ENCODE results near the gene RESF1.

Gene RESF1

DNA sequence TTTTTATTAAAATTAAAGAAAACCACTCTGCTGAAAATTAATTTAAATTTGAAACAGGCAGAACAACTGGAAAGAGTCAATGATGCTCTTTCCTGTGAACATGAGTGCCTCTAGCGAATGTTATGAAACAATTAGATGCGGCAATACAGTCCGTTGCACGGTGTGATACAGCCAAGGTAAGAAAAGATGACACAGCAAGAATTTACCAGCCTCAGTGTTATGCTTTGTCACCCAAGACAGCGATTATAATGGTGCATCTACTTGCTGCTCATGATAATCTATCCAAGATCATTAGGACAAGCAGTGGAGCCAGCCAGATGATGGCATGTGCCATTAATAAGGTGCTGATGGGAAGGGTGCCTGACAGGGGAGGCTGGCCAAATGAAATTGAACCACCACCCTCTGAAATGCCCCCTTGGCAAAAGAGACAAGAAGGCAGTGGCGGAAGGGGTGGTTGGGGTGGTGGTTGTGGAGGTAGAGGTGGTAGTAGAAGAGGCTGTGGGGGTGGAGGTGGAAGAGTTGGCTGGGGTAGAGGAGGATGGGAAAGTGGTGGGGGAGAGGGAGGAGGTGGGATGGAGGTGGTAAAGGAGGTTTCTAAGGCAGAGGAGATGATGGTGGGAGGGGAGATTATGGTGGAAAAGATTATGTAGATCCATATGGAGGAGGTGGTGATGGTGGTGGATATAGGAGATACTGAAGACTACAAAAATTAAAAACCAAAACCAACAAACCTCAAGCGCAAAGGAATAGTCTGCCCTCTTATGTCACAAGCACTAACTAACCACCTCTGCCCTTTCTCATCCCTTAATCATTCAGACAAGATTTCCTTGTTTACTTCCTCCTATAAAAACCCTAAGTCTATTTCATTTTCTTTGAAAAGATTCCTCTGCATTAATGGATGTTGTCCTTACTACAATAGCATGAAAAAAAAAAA, 4.0 kb upstream of the RESF1 start:
- no peak for DNase-seq (ENCODE audit: low read depth, low spot score)
- peak overlapping the region; percentile 9 for H3K27ac ChIP-seq

DNA sequence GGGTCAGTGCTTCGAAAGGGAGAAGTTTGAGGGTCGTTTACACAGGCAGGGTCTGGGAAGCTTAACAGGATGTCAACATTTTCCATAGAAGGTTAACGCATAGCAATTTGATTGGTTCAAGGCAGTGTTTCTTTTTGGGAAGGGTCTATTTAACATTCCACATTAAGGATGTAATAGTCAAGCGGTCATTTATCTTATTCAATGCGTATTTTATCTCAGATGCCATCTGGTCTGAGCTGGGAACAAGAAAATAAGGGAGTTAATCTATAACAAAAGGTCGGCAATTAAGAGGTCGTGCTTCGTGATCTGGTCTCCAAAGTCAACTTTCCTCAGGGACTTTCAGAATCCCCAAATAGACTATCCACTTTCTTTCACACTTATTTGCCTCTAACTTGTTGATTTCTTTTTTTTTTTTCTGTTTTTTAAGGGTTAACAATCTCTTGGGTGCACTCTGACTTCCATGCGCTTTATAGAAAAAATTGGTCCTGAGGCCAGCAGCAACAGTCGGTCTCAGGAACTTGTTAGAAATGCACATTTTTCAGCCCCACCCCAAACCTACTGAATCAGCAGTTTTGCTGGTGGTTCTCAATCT, 550 bp upstream of the RESF1 start:
- no peak for DNase-seq (ENCODE audit: low read depth, low spot score)
- peak overlapping the region; percentile 77 for H3K27ac ChIP-seq

DNA sequence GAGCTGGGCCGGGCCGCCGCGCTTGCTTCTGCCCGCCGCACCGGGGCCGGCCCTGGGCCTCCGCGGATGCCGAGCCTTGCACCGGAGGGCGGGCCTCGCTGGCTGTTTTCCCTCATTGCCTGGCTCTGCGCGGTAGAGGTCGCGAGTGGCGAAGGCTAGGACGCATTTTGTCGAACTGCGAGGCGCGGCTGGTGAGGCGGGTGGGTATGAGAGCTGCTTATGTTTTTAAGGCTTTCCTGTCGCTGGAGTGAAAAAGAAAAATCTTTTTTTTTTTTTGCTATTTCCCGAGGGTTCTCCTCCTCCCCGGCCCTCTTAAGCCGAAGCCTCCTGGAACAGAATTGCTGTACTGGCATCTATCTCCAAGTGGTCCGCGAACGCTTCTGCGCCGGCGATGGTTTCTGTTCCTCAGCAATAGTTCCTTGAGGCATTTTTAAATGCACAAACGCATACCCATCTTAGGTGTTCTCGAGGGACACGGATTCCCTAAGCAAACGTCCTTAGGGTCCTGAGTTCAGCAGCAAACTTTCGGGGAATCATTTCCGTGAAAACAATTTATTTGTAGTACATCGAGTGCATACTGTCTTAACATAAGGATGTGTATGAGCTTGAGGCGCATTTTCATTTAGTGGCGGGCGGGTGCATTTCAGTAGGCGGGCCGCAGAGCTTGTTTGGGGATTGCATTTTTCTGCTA, 631 bp downstream of the RESF1 start:
- H3K27ac ChIP-seq: peak overlapping the region; percentile 77
- DNase-seq (ENCODE audit: low read depth, low spot score): no peak

DNA sequence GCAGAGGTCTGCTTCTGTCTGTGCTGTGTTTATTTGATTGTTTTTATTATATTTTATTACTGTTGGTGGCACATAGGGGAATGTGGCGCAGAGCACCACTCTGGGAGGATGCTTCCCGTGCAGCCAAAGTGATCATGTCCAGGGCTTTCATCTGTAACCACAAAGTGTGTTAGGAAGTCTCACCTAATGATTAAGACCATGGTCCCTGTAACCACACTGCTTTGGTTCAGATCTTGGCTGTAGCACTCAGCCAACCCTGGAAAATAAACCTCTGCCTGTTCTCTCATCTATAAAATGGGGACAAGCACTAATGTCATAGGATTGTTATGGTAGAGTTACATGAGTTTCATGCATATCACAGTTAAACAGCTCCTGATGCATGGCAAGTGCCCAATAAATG, 1.9 kb downstream of the RESF1 start:
- DNase-seq (ENCODE audit: low read depth, low spot score): no peak
- H3K27ac ChIP-seq: no peak overlapping the region

DNA sequence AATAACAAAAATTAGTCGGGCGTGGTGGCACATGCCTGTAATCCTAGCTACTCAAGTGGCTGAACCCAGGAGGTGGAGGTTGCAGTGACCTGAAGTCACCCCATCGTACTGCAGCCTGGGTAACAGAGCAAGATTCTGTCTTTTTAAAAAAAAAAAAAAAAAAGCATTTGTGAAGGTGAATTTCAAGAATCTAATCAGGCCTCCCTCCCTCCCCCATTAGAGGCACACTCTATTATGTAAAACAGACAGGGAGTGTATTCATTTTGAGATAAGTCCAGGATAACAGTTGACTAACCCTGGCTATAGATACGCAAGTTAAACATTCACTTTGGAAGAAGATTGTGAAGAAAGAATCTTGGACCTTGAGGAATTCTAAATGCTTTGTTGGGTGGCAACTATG, 2.9 kb downstream of the RESF1 start:
- H3K27ac ChIP-seq: no peak overlapping the region
- DNase-seq (ENCODE audit: low read depth, low spot score): no peak

DNA sequence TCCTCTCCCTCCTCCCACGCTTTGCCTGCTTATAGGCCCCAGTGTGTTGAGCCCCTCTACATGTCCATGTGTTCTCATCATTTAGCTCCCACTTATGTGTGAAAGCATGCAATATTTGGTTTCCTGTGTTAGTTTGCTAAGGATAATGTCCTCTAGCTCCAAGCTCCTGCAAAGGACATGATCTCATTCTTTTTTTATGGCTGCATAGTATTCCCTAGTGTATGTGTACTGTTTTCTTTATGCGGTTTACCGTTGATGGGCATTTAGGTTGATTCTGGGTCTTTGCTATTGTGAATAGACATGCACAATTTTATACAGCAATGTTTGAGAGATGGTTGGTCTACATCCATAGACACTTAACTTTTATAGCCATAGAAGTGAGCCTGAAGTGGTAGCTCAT, 5.1 kb downstream of the RESF1 start:
- DNase-seq (ENCODE audit: low read depth, low spot score): no peak

DNA sequence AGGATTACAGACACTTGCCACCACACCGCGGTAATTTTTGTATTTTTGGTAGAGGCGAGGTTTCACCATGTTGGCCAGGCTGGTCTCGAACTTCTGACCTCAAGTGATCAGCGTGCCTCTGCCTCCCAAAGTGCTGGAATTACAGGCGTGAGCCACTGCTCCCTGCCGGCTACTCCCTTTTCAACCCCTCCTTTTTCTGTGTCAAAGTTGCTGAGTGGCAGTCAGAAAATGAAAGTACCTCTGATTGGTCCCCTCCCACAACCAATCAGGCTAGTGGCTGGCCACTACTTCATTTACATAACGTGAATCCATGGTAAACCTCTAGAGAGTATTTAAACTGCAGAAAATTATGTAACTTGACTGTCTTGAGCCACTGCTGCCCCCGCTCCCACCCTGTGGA, 5.9 kb downstream of the RESF1 start:
- DNase-seq (ENCODE audit: low read depth, low spot score): no peak
- no peak overlapping the region for H3K27ac ChIP-seq

More for the DNA sequence above, 5.1 kb downstream of the RESF1 start:
- H3K27ac ChIP-seq: no peak overlapping the region

DNA sequence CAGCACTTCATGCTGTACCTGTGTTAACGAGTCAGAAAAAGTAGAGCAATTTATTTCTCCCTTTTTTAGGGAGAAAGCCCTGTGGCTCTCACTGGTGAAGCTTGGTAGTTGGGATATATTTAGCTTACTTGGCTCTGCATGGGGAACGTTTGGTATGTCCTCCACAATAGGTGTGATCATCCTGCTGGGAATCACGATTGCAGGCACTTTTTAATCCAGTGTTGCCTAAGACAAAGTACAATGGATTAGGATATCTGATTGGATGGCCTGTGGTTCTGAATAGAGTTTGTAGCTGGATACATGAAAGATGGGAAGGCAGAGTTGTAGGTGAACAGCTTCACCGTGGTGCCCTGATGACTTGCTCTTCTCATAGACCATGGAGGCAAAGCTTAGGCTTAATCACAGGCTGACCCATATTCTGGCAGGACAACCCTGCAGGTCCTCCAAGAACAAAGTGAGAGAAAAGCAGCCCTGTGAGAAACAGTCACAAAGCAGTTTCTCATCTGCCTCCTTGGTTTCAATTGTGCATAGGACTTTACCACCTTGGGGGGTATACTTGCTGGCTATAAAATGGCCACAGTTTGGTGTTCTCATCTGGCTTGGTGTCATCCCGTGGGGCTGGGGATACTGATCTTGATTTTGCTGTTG, 7.5 kb downstream of the RESF1 start:
- DNase-seq (ENCODE audit: low read depth, low spot score): no peak
- H3K27ac ChIP-seq: no peak overlapping the region

DNA sequence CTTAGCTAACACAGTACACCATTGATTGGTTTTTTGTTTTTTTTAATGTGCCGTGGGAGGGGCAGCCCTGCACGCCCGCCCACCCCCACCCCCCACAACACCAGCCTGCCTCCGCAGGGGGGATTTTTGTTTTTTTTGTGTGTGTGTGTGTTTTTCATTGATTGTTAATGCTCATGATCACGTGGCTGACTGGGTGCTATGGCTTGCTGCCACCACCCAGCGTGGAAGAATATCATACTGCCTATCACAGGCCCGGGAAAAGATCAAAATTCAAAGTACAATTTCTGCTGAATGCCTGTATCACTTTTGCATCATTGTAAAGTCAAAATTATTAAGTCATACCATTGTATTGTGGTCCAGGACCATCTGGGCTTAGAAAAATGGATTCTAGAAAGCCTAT, 8.3 kb downstream of the RESF1 start:
- no peak for DNase-seq (ENCODE audit: low read depth, low spot score)
- no peak overlapping the region for H3K27ac ChIP-seq

DNA sequence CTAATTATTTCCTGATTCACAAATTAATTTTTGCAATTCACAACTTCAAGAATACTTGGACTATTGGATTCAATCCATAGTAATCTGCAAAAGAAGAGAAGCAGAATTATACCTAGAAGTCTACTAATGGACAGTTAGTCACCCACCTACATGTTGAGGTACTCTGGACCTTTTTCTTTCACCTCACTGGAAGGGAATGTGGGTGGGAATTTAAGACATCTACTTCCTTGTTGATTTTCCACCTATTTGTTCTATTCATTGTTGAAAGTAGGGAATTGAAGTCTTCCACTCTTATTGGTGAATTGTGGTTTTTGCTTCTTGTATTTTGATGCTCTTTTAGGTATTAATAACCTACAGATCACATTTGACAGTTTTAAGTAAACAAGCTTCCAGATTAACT, 11.0 kb downstream of the RESF1 start:
- H3K27ac ChIP-seq: no peak overlapping the region
- DNase-seq (ENCODE audit: low read depth, low spot score): no peak

DNA sequence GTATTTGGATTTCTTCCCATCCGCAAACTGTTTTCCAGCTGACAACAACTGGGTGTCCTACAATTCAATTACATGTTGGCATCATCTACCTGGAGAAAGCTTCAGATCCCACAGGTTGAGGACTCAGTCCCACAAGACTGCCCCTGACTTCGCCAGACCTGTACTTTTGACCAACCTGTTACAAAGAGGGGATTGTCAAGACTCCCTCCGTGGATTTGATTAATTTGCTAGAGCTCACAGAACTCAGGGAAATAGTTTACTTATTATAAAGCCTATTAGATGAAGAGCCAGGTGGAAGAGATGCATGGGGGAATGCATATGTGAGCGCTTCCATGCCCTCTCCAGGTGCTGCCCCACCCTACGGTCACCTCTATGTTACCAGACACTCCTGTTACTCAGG, 14.6 kb downstream of the RESF1 start:
- no peak for DNase-seq (ENCODE audit: low read depth, low spot score)
- H3K27ac ChIP-seq: no peak overlapping the region

DNA sequence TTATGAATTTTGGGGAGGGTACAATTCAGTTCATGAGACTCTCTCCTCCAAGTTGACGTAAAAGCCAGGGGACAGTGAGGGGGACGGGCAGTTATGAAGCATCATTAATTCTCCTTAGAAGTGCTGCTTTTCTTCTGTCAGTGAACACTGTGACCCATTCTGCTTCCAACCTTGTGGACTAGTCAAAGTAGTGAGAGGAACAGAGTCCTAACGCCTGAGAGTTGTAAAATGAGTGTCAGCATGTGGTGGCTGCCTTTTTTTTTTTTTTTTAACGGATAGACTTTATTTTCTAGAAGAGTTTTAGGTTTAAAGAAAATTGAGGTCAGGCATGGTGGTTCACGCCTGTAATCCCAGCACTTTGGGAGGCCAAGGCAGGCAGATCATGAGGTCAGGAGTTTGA, 15.5 kb downstream of the RESF1 start:
- no peak overlapping the region for H3K27ac ChIP-seq
- no peak for DNase-seq (ENCODE audit: low read depth, low spot score)

DNA sequence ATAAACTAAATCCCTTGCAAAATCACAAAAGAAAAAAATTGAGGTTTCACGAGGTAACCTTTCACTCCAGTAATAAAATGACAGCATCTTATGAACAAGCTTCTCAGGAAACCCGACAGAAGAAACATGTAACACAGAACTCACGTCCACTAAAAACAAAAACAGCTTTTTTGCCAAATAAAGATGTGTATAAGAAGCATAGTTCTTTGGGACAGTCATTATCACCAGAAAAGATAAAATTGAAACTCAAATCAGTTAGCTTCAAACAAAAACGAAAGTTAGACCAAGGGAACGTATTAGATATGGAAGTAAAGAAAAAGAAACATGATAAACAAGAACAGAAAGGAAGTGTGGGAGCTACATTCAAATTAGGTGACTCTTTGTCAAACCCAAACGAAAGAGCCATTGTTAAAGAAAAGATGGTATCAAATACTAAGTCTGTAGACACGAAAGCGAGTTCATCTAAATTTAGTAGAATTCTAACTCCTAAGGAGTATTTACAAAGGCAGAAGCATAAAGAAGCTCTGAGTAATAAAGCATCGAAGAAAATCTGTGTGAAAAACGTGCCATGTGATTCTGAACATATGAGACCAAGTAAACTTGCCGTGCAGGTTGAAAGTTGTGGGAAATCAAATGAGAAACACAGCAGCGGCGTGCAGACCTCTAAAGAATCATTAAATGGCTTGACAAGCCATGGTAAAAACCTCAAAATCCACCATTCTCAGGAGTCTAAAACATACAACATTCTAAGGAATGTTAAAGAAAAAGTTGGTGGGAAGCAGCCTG, 25.8 kb downstream of the RESF1 start:
- DNase-seq (ENCODE audit: low read depth, low spot score): no peak
- no peak overlapping the region for H3K27ac ChIP-seq

DNA sequence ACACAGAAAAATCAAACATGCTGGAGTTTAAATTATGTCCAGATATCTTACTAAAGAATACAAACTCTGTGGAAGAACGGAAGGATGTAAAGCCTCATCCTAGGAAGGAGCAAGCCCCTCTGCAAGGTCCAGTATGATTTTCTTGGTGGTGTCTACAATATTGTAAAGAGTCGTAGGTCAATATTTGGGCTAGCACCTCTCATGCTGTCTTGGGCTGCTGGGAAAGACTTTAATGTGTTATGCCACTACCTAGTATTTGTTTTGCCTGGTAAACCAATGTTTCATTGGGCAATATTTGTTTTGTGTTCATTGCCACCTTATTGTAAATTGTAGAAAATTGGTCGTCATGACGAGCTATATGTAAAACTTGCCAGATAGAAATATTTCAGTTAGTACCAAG, 26.6 kb downstream of the RESF1 start:
- no peak for DNase-seq (ENCODE audit: low read depth, low spot score)
- H3K27ac ChIP-seq: no peak overlapping the region

DNA sequence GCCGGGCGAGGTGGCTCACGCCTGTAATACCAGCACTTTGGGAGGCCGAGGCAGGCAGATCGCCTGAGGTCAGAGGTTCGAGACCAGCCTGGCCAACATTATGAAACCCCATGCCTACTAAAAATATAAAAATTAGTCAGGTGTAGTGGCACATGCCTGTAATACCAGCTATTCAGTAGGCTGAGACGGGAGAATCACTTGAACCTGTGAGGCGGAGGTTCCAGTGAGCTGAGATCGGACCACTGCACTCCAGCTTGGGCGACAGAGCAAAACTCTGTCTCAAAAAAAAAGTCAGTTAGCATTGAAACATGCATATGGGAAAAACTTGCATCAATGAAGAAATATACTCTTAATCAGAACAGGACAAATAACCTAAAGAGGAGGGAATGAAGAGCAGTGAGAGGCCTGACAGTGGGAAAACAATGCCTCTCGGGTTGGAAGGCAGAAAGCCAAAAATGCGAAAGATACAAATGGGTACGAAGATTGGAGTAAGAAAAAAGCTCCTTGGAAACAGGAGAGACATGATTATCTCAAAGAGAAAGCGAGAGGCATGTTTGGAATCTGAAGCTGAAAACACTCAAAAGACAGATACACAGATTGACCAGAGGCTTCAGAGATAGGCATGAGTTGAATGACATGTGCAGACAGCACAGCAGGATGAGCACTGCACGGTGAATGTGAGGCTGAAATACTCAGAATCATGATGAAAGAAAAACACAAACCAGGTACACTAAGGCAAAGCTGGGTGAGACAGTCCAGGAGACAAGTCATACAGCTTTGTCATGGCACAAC, 30.6 kb downstream of the RESF1 start:
- DNase-seq (ENCODE audit: low read depth, low spot score): peak; percentile 56
- H3K27ac ChIP-seq: peak overlapping the region; percentile 78

DNA sequence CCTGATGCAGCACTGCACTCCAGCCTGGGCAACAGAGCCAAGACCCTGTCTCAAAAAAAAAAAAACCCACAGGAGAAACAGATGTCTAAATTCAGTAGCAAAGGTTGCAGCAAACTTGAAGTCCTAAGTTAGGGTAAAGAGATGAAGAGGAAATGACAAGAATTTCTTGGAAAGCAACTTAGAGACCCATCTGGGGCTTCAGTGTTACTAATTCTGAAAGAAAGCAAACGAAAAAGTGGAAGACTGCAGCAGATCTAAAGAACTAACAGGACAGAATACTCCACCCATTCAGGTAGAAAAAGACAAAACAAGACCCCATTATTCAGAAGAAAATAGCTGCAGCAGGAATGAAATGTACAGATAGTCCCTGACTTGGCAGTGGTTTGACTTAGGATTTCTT, 31.9 kb downstream of the RESF1 start:
- peak overlapping the region; percentile 78 for H3K27ac ChIP-seq
- no peak for DNase-seq (ENCODE audit: low read depth, low spot score)

DNA sequence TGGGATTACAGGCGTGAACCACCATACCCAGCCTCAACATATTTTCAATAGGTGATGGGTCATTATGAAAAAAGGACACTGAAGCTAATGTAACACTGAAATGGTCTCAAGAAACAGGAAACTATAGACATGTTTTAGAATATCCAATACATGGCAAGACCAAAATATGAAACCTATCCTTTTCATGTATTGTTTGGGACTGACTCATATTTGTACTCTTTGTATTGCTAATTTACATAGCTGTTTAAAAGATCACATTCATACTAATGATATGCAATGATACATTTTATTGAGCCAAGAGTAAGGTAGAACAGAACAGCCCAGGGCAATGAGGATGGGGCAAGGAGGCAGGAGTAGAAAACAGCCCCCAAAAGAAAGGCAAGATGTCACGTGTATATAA, 32.6 kb downstream of the RESF1 start:
- H3K27ac ChIP-seq: peak overlapping the region; percentile 78
- no peak for DNase-seq (ENCODE audit: low read depth, low spot score)

DNA sequence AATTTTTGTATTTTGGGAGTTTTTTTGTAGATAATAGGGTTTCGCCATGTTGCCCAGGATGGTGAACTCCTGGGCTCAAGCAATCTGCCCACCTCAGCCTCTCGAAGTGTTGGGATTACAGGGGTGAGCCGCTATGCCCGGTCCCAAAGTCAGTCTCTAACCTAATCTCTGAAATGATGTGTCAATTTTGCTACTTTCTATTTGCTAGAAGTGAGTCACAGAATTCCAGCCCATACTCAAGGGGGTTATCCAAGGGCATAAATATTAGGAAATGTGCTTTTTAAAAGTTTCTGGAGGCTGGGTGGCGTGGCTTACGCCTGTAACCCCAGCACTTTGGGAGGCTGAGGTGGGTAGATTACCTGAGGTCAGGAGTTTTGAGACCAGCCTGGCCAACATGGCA, 40.5 kb downstream of the RESF1 start:
- H3K27ac ChIP-seq: no peak overlapping the region
- no peak for DNase-seq (ENCODE audit: low read depth, low spot score)

DNA sequence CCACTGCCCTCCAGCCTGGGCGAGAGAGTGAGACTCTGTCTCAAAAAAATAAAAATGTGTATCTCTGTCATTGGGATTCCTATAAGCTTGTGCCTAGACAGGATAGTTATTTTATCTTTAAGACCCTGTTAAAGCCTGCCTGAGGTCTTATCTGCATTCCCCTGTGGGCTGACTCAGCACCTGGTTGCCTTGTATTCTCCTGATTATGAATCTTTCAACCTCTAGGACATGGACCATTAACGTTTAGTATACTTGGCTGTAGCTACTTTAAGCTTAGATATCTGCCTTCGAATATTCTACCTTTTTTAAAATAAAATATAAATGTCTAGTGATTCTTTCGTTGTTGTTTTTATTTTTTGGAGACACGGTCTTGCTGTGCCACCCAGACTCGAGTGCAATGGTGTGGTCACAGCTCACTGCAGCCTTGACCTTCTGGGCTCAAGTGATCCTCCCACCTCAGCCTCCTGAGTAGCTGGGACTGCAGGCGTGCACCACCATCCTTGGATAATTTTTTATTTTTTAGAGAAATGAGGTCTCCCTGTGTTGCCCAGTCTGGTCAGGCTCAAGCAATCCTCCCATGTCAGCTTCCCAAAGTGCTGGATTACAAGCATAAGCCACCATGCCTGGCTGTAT, 41.3 kb downstream of the RESF1 start:
- DNase-seq (ENCODE audit: low read depth, low spot score): no peak
- no peak overlapping the region for H3K27ac ChIP-seq
